Neural progenitor cell (in vitro differentiated cells): Measurements from ENCODE around the gene OVOL1. TPM values are rescaled to one million over a fixed set of nuclear protein-coding genes. Genes with fewer than 3 reads are reported as not detected.

ENCODE experiments used
- DNase-seq: peaks from one replicate; pipeline ENCODE4 v3.0.0-alpha.2; 2016; ENCODE audit warnings: low spot score
- H2AFZ ChIP-seq: fragments of 200-600 bp; sonication (generic); replicated peaks from 2 replicates; pipeline ENCODE4 v1.6.1; 2016; ENCODE audit warnings: antibody characterized with exemption
- H3F3A ChIP-seq: fragments of 200-600 bp; sonication (generic); 2 replicates; pipeline ENCODE4 v1.6.1; 2016; ENCODE audit warnings: antibody characterized with exemption, low read depth
- H3K27ac ChIP-seq: fragments of 200-600 bp; sonication (generic); 2 replicates; pipeline ENCODE4 v1.5.1; 2016; ENCODE audit warnings: mild to moderate bottlenecking
- H3K27me3 ChIP-seq: fragments of 200-600 bp; sonication (generic); 2 replicates; pipeline ENCODE4 v1.6.1; 2016; ENCODE audit warnings: mild to moderate bottlenecking, moderate library complexity
- H3K36me3 ChIP-seq: fragments of 200-600 bp; sonication (generic); 2 replicates; pipeline ENCODE4 v1.5.1; 2016
- H3K4me1 ChIP-seq: fragments of 200-600 bp; sonication (generic); 2 replicates; pipeline ENCODE4 v1.6.1; 2016; ENCODE audit warnings: mixed run types
- H3K4me2 ChIP-seq: fragments of 200-600 bp; sonication (generic); 2 replicates; pipeline ENCODE4 v1.6.1; 2016
- H3K4me3 ChIP-seq: fragments of 200-600 bp; sonication (generic); 2 replicates; pipeline ENCODE4 v1.5.1; 2016
- H3K79me2 ChIP-seq: fragments of 200-600 bp; sonication (generic); 2 replicates; pipeline ENCODE4 v1.6.1; 2016; ENCODE audit warnings: low read depth
- H3K9ac ChIP-seq: fragments of 200-600 bp; sonication (generic); 2 replicates; pipeline ENCODE4 v1.6.1; 2016
- H3K9me3 ChIP-seq: fragments of 200-600 bp; sonication (generic); 2 replicates; pipeline ENCODE4 v1.5.1; 2016; ENCODE audit warnings: low read depth
- H4K20me1 ChIP-seq: fragments of 200-600 bp; sonication (generic); 2 replicates; pipeline ENCODE4 v1.6.1; 2016; ENCODE audit warnings: low read depth
- H3K27ac Mint-ChIP-seq: 3 replicates; pipeline ENCODE4 v1.8.0; 2021; ENCODE audit warnings: mixed read lengths
- H3K27me3 Mint-ChIP-seq: 2 replicates; pipeline ENCODE4 v1.8.0; 2022; ENCODE audit warnings: low read depth, mild to moderate bottlenecking, inconsistent platforms, moderate library complexity, mixed read lengths; ENCODE audit not compliant: insufficient read depth
- H3K36me3 Mint-ChIP-seq: 3 replicates; pipeline ENCODE4 v1.8.0; 2021; ENCODE audit warnings: mixed read lengths
- H3K4me1 Mint-ChIP-seq: 3 replicates; pipeline ENCODE4 v1.8.0; 2021; ENCODE audit warnings: mixed read lengths
- H3K4me3 Mint-ChIP-seq: 3 replicates; pipeline ENCODE4 v1.8.0; 2021; ENCODE audit warnings: mild to moderate bottlenecking, moderate library complexity, mixed read lengths
- H3K9me3 Mint-ChIP-seq: 3 replicates; pipeline ENCODE4 v1.8.0; 2020; ENCODE audit warnings: mixed read lengths
- EZH2 ChIP-seq: fragments of 200-600 bp; sonication (generic); IDR thresholded peaks from 2 replicates; pipeline ENCODE4 v1.6.1; 2017; ENCODE audit warnings: antibody characterized with exemption, mild to moderate bottlenecking, moderate library complexity
- EZH2phosphoT487 ChIP-seq: fragments of 200-600 bp; sonication (generic); IDR thresholded peaks from 2 replicates; pipeline ENCODE4 v1.6.1; 2017; ENCODE audit warnings: antibody characterized with exemption
- total RNA-seq: library from RNA; depleted of rRNA; stranded (reverse); fragments of >200 nt; gene quantifications from 2 replicates; pipeline ENCODE4 v1.2.3, GENCODE V29; 2015; ENCODE audit warnings: low replicate concordance
- TF ChIP-seq, protein P1 (sequence below): fragments of 200-600 bp; sonication (generic); IDR thresholded peaks from 2 replicates; pipeline ENCODE4 v1.5.1; 2017; ENCODE audit warnings: antibody characterized with exemption, mild to moderate bottlenecking

The OVOL1 gene
- total RNA-seq, 1 donor from 2014 or later: not detected

DNA sequence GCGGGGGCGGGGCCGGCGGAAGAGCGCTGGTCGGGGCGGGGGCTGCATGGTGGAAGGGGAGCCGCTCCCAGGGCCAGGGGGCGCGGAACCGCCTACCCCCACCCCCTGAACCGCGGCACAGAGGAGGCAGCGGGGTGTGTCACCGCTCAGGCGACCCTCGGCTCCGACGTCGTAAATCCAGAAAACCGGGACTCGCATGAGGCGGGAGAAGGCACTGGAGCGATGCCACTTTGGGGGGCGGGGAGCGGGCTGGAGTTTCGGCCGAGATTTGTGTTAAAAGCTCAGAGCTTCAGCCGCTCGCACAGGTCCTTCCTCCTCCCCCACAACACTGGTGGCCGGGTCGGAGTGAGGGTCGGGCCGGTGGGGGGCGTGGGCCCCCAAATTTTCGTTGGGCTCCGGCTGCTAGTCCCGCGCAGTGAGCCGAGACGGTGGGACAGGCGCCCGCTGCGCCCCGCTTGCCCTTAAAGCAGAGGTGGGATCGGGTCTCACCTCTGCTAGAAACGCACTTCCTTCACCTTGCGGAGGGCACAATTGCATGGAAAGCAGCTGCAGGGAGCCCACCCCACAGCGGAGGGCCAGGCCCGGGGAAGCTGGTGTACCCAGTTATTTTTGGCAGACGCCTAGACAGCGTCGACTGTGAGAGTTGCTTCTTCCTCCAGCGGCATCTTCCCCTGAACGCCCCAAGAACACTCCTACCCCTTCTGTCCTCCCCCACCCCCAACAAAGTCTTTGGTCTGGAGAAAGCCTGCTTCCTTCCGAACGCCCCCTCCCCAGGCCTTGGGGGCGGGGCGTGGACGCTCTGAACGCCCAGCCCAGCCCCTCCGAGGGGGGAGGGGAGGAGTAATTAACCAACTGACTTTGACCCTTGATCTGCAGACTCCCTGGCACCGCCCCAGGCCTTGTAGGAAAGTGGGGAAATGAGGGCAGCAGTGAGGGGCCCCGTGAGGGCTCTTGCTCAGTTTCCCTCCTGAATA, 1.1 kb downstream of the OVOL1 start:
- H3K27ac Mint-ChIP-seq: no peak overlapping the region
- peaks cover 15% of the 10 kb centered on the region for H3K4me1 ChIP-seq
- no peak overlapping the region for H3K27ac ChIP-seq
- peaks cover 10% of the 10 kb centered on the region for H3K4me1 Mint-ChIP-seq
- peak; percentile 51 for DNase-seq
- no peaks in the 10 kb centered on the region for H3K79me2 ChIP-seq
- H3K4me3 ChIP-seq: peak overlapping the region; percentile 28
- peak; percentile 99 for TF ChIP-seq EZH2
- TF ChIP-seq EZH2phosphoT487: peak; percentile 94
- TF ChIP-seq, protein P1, sequence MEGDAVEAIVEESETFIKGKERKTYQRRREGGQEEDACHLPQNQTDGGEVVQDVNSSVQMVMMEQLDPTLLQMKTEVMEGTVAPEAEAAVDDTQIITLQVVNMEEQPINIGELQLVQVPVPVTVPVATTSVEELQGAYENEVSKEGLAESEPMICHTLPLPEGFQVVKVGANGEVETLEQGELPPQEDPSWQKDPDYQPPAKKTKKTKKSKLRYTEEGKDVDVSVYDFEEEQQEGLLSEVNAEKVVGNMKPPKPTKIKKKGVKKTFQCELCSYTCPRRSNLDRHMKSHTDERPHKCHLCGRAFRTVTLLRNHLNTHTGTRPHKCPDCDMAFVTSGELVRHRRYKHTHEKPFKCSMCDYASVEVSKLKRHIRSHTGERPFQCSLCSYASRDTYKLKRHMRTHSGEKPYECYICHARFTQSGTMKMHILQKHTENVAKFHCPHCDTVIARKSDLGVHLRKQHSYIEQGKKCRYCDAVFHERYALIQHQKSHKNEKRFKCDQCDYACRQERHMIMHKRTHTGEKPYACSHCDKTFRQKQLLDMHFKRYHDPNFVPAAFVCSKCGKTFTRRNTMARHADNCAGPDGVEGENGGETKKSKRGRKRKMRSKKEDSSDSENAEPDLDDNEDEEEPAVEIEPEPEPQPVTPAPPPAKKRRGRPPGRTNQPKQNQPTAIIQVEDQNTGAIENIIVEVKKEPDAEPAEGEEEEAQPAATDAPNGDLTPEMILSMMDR: no peak
- peaks cover 85% of the 10 kb centered on the region for H3K27me3 ChIP-seq
- H3K9me3 Mint-ChIP-seq: no peaks in the 10 kb centered on the region
- no peaks in the 10 kb centered on the region for H3K9me3 ChIP-seq
- peak overlapping the region; percentile 60 for H3K4me2 ChIP-seq
- H3K36me3 ChIP-seq: no peaks in the 10 kb centered on the region
- no peak overlapping the region for H3K9ac ChIP-seq
- H3K4me3 Mint-ChIP-seq: peak overlapping the region; percentile 81
- H2AFZ ChIP-seq: no peak overlapping the region
- peaks cover 3% of the 10 kb centered on the region for H3F3A ChIP-seq
- H4K20me1 ChIP-seq: peaks cover 10% of the 10 kb centered on the region
- no peaks in the 10 kb centered on the region for H3K36me3 Mint-ChIP-seq
- peaks cover 54% of the 10 kb centered on the region for H3K27me3 Mint-ChIP-seq

DNA sequence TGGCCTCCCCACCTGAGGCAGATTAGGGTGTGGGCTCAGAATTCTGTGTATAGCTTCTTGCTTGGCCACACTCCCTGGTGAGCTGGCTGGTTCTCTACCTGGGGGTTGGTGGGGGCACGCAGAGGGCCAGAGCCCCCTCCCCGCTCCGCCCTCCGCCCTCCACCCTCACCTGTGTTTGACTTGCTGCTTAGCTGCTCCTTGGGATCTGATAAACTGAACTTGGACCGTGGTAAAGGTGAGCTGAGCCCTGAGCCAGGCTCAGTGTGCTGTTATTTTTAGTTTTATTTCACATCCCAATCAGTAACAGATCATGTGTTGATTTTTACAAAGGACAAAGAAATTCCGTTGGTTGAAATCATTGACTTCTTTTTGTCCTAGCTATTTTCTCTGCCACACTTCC, 2.0 kb downstream of the OVOL1 start:
- Histone ChIP-seq H4K20me1 (peaks cover 10% of the 10 kb centered on the region), H3K9ac (no peak overlapping the region), H3K36me3 (no peaks in the 10 kb centered on the region), H3K79me2 (no peaks in the 10 kb centered on the region), H3K9me3 (no peaks in the 10 kb centered on the region), H3K4me1 (peaks cover 14% of the 10 kb centered on the region), H3K4me3 (no peak overlapping the region), H3K27me3 (peaks cover 76% of the 10 kb centered on the region), H3F3A (peaks cover 3% of the 10 kb centered on the region), H2AFZ (no peak overlapping the region), H3K4me2 (no peak overlapping the region), H3K27ac (no peak overlapping the region)
- Mint-ChIP-seq H3K27me3 (peaks cover 49% of the 10 kb centered on the region), H3K36me3 (no peaks in the 10 kb centered on the region), H3K9me3 (no peaks in the 10 kb centered on the region), H3K4me1 (peaks cover 10% of the 10 kb centered on the region), H3K4me3 (peak overlapping the region; percentile 57), H3K27ac (no peak overlapping the region)
- TF ChIP-seq EZH2 (no peak), EZH2phosphoT487 (no peak)
- TF ChIP-seq, protein P1: no peak
- no peak for DNase-seq

DNA sequence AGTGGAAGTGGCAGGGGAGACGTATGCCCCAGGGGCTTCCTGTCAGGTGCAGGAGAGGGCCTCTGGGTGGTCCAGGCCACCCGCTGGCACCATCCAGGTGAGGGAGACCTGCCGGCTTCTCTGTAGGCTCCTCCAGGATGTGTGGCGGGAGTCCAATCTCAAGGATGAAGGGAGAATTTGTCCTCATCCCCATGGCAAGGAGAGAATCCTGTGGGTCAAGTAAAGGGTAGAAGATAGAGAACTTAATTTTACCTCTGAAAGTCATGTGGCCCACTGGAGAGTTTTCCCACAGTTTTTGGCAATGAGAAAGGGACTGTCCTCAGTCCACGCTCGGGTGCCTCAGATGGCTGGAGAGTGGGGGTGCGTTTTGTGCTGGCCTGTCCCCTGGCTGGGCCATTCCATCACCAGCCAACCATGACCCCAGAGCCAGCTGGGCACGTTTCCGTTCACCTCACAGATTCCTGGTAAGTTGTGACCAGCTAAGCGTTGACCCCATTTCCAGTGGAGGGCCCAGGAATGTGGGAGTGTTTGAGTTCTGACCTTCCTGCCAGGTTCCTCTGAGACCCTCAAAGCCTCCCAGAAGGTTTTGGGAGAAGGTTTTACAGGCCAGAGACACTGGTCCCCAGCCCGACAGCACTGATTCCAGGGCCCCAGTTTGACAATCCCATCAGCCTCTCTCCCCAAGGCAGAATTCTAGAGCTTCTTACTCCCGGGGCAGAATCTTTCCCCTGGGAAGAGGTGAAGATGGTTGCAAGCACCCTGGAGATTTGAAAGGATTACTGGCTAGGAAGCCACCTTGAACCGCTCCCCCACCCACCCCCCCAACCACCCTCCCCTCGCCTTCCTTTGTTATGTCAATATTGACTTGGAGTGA, 2.6 kb downstream of the OVOL1 start:
- H3K27ac Mint-ChIP-seq: no peak overlapping the region
- peaks cover 69% of the 10 kb centered on the region for H3K27me3 ChIP-seq
- DNase-seq: no peak

More for the DNA sequence above, 2.6 kb downstream of the OVOL1 start:
- Mint-ChIP-seq H3K27me3 (peaks cover 43% of the 10 kb centered on the region), H3K36me3 (no peaks in the 10 kb centered on the region), H3K4me1 (peaks cover 8% of the 10 kb centered on the region), H3K9me3 (no peaks in the 10 kb centered on the region), H3K4me3 (no peak overlapping the region)
- Histone ChIP-seq H3K79me2 (no peaks in the 10 kb centered on the region), H3K36me3 (no peaks in the 10 kb centered on the region), H3K4me3 (no peak overlapping the region), H3K27ac (no peak overlapping the region), H3K4me1 (peaks cover 8% of the 10 kb centered on the region), H4K20me1 (peaks cover 10% of the 10 kb centered on the region), H3K9ac (no peak overlapping the region), H3K4me2 (no peak overlapping the region), H2AFZ (no peak overlapping the region), H3F3A (peaks cover 3% of the 10 kb centered on the region), H3K9me3 (no peaks in the 10 kb centered on the region)
- TF ChIP-seq EZH2phosphoT487: no peak
